NOMO-1 treated with dmso at 0.1 percent for 144 hours (cell line): Measurements from ENCODE around the gene POU6F2.

Experiments used
- DNase-seq: peaks from one replicate; lab custom pipeline; 2025; ENCODE audit not compliant: unreplicated experiment; lab: John Stamatoyannopoulos, UW

Gene POU6F2

GRCh38 chr7:39125846-39126245 lies 148.1 kb downstream of the POU6F2 start:
- DNase-seq: no peak

- no peak for DNase-seq
Observed at GRCh38 chr7:39127058-39127457, 149.3 kb downstream of the POU6F2 start.

DNA sequence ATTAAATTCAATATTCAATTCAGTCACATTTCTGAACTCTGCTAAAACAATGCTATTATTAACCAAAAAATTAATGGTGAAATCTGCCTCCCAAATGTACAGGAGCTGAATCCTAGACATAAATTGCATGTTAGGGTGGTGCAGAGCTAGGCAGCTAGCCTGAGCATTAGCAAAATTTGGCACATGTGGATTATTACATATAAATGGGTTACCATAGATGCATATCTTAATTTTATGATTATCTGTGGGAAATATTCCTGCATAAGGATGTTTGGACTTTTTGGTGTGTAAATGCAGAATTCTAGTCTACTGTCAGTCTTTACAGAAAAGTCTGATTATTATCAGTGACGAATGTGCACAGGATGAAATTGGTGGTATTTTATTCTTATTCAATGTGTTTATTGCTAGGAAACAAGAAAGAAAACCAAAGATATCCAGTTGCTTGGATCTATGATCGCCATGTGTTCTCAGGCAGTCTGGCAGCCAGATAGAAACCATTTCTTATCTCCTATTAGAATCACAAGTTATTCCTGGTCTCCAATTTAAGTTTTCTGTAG lies 150.7 kb downstream of the POU6F2 start:
- DNase-seq: no peak

- DNase-seq: no peak
Observed at GRCh38 chr7:39130274-39130673, 152.6 kb downstream of the POU6F2 start.

- no peak for DNase-seq
Observed at GRCh38 chr7:39130857-39131526, 153.3 kb downstream of the POU6F2 start.

- DNase-seq: no peak
Observed at GRCh38 chr7:39132306-39132705, 154.6 kb downstream of the POU6F2 start.

DNA sequence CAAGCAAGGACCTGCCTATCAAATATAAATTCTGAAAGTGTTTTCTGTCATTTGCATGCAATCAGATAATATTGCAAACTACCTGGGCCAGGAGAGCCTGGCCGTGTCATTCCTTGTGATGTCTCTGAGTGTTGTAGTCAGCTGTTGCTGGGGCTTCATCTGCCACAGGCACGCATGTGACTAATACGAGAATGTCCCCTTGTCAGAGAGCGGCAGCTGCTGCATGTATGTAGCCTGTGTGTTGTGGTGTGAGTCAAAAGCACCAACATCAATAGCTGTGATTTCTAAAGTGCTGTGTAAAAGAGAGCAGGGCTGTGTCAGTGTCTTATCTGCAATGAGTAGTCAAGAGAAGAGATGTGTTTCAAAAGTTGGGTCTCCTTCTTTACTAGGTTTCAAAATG lies 155.4 kb downstream of the POU6F2 start:
- DNase-seq: no peak

GRCh38 chr7:39137480-39137879 lies 159.8 kb downstream of the POU6F2 start:
- DNase-seq: no peak

DNA sequence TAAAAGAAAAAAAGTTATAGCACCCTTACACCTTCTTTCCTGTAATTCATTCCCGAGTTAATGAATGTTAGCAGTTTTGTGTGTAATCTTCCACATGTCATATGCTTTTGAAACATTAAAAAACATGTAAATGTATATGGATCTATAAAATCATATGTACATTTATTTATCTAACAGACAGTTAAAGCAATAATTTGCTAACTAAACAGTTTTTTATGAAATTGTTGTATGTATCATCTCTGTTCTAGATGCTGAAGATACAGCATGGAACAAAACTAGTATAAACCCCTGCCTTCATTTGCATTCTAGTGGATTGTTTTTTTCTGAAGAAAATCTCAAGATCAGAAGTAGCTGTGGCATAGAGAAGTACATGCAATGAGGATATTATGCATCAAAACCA lies 165.0 kb downstream of the POU6F2 start:
- no peak for DNase-seq

DNA sequence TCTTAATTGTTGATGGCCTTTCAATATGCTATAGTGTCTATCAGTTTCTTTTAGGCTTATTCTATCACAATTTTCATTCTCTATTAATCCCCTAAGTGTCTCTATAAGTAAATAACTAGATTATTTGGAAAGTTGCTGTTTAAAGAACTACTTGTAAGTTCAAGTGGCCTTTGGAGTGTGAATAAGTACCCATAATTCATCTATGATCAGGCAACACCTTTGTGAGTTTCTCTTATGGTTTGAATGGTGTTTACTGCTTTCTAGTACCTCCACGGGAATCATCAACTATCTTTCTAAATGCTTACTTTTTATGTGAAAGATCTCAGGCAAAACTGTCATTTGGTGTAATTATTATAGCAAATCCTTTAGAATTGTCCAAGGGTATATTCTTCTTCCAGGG lies 166.7 kb downstream of the POU6F2 start:
- no peak for DNase-seq

- no peak for DNase-seq
Observed at GRCh38 chr7:39145283-39145682, 167.6 kb downstream of the POU6F2 start.

DNA sequence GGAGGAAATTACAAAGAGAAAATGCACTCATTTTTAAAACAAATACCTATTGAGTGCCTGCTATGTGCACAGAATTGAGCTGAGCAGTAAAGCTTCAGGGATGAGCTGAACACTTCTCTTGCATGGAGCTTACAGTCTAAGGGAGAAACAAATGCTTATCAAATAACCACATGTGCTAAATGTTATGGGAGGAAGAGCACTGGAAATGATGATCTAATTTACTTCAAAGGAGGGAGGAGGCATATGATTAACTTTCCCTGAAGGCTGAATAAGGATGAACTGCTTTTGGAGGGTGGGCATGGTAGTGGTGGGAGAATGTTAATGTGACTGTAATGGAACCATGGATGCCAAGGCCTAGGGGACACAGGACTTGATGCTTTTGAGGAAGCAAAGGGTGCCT lies 168.2 kb downstream of the POU6F2 start:
- no peak for DNase-seq

- DNase-seq: no peak
Observed at GRCh38 chr7:39152701-39153100, 175.0 kb downstream of the POU6F2 start.

- no peak for DNase-seq
Observed at GRCh38 chr7:39153113-39153512, 175.4 kb downstream of the POU6F2 start.

DNA sequence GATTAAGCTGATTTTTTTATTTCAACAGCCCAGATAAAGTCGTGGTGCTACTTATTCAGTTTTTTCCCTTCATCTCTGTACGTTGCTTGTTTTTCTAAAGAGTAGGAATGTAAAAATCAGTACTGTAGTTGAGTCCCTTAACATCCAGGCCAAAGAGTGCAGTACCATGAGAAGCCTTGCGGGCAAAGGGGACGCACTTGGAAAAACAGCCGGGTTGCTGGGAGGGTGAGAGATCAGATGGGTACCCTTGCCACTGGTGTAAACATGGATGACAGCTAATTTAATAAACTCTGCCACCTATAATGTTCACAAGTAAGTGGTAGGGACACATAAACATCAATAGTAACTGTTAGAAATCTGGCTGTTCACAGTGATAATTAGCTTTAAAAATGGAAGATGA lies 175.9 kb downstream of the POU6F2 start:
- no peak for DNase-seq

DNA sequence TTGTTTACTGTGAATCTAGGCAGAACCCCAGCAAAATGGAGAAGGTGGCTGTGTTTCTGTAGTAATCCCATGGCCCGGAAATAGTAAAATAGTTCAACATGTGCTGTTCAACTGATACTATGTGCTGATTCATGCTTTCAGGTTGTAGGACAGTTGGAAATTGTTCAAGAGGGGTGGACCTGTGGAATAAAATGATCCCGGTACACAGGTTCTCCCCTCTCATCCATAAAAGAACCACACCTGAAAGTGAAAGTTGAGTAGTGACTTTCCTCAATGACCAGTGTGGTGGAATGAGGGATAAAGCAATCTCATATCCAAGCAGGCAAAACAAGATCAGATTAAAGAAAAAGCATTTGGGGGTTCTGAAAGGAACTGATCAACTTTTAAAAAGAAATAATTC lies 177.1 kb downstream of the POU6F2 start:
- no peak for DNase-seq

GRCh38 chr7:39158367-39158766 lies 180.7 kb downstream of the POU6F2 start:
- no peak for DNase-seq

DNA sequence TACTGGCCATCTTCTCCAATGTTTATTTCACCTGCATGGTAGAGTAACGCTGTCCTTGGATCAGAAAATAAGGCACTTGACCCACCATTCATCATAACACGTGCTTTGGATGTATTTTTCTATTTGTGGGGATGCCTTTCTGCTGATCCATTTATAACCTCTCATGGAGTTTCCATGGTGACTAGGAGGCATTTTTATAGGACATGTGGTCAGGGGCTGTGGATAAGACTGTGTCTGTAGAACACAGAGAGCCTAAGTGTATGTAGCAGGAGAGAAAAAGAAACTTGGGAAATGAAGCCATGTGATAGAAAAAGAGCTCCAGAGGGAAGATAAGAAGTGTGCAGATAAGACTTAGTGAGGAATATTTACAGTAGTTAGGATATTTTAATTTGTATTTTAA lies 184.2 kb downstream of the POU6F2 start:
- DNase-seq: no peak

GRCh38 chr7:39164887-39165286 lies 187.2 kb downstream of the POU6F2 start:
- DNase-seq: no peak

DNA sequence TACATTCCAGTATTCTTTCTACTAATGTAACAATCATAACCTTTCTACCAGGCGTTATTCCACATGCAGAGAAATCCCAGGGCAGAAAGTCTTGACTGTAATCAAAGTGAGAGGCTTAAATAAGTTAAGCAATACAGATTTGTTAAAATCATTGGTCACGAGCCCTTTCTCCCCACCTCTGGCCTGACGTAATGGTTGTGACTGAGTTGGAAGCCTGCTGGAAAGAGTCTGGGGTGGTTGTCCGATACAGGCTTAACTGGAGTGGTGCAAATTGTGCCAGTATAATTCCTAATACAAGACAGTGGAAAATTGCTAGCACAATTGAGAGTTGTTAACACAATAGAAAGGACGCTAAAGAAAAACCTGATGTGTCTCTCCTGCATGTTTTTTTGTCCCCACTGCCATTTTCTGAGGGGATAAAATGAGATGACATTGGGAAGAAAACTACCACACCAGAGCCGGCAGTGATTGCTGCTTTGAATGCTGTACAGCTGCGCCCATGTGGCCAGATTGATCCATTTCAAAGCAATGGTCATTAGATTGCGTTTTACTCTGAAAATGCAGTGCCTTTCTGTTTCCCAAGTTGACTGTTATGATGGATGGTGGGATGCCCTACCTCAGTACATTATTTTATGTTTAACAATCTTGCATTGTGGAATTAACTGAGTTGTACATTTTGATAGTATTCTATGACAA lies 190.8 kb downstream of the POU6F2 start:
- no peak for DNase-seq

DNA sequence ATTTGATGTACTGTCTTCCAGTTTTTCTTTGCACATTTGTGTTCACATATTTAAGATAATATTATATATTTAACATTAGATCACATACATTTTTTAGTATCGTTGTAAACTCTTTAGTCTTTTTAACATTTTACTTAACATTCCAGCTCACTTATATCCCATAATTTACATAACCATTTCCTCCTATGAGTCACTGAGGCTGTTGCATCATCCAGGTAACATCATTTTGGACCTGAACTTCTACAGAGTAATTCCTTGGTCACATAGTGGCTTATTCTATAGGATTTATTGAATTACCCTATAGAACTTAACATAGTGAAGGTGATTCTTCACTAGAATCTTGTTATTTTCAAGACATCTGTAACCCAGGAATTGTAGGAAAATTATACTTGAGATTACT lies 194.4 kb downstream of the POU6F2 start:
- DNase-seq: no peak

- DNase-seq: no peak
Observed at GRCh38 chr7:39181398-39181797, 203.7 kb downstream of the POU6F2 start.

GRCh38 chr7:39183796-39184195 lies 206.1 kb downstream of the POU6F2 start:
- no peak for DNase-seq
